HCT116 (cell line): ENCODE data around the gene COMMD1. TPM values are rescaled to one million over a fixed set of nuclear protein-coding genes. Genes with fewer than 3 reads are reported as not detected.

Experiments
- ATAC-seq: fragments of 200-7000 bp; cut with Tn5 transposase; 2 replicates; pipeline ENCODE4 v1.9.1; 2020; ENCODE audit warnings: mild to moderate bottlenecking, moderate library complexity
- BruUV-seq: library from RNA; stranded (reverse); fragments of 400-500 nt; replicated peaks from 2 replicates; lab custom pipeline; 2021; lab: Mats Ljungman, UMichigan
- CTCF ChIA-PET: fragments of 300-600 bp; sonication (Branson Sonifier 250); formaldehyde crosslinking; loops from one replicate; lab custom pipeline; 2021; ENCODE audit warnings: antibody characterized with exemption; lab: Charles Lee
- POLR2A ChIA-PET: fragments of 300-600, 350-600 bp; sonication (Branson Sonifier 250); formaldehyde crosslinking; loops from one replicate; lab custom pipeline; 2021; ENCODE audit warnings: antibody characterized with exemption; lab: Charles Lee
- RAD21 ChIA-PET, 2 experiments: fragments of 300-600 bp; sonication (Branson Sonifier 250); formaldehyde crosslinking; loops; one replicate each; lab custom pipeline; 2023; ENCODE audit warnings: low total read pairs in 2 of 2; ENCODE audit not compliant: uncharacterized antibody in 2 of 2, unreplicated experiment in 2 of 2, low non-redundant PET in 1 of 2; lab: Charles Lee
- DNase-seq: peaks from one replicate; pipeline ENCODE4 v3.0.0-alpha.2; 2010; ENCODE audit warnings: low read depth, low spot score
- H2AFZ ChIP-seq: fragments of 200-600 bp; shearing (Covaris generic), sonication (generic); 2 replicates; pipeline ENCODE4 v1.6.1; 2017; ENCODE audit warnings: low read depth, mixed run types, mixed read lengths, antibody characterized with exemption, low read length; ENCODE audit not compliant: poor library complexity, severe bottlenecking
- H3K27ac ChIP-seq: 2 replicates; pipeline ENCODE4 v1.5.1; 2012; ENCODE audit warnings: low read depth, low read length
- H3K27me3 ChIP-seq: fragments of 200-600 bp; sonication (generic); 2 replicates; pipeline ENCODE4 v1.6.1; 2016; ENCODE audit warnings: mixed run types, low read length, mixed read lengths; ENCODE audit not compliant: insufficient read depth
- H3K36me3 ChIP-seq, 2 experiments: fragments of 200-500 bp in 1 of 2; fragments of 200-600 bp in 1 of 2; sonication (Bioruptor generic) in 1 of 2; sonication (generic) in 1 of 2; 2 replicates each; pipeline versions ENCODE4 v1.5.1 to v1.6.1; 2014 to 2016; ENCODE audit warnings: low read length in 2 of 2, inconsistent platforms in 1 of 2, mixed read lengths in 1 of 2, mixed run types in 1 of 2; ENCODE audit not compliant: insufficient read depth in 2 of 2, control insufficient read depth in 1 of 2
- H3K4me1 ChIP-seq, 2 experiments: fragments of 200-600 bp in 1 of 2; sonication (generic) in 1 of 2; 2 replicates each; pipeline versions ENCODE4 v1.5.1 to v1.6.1; 2012 to 2017; ENCODE audit warnings: low read length in 2 of 2, inconsistent platforms in 1 of 2, mild to moderate bottlenecking in 1 of 2, mixed read lengths in 1 of 2, mixed run types in 1 of 2, moderate library complexity in 1 of 2; ENCODE audit not compliant: insufficient read depth in 2 of 2, control insufficient read depth in 1 of 2
- H3K4me2 ChIP-seq: fragments of 200-600 bp; sonication (generic); 2 replicates; pipeline ENCODE4 v1.6.1; 2017; ENCODE audit warnings: mixed run types, low read length, mixed read lengths
- H3K4me3 ChIP-seq, 2 experiments: fragments of 200-600 bp in 1 of 2; sonication (generic) in 1 of 2; replicated peaks in 1 of 2; 2 replicates each; pipeline ENCODE4 v1.5.1; 2011 to 2016; ENCODE audit warnings: low read length in 2 of 2, control low read depth in 1 of 2, low read depth in 1 of 2, mild to moderate bottlenecking in 1 of 2, mixed read lengths in 1 of 2, mixed run types in 1 of 2
- H3K79me2 ChIP-seq: fragments of 200-600 bp; sonication (generic); 2 replicates; pipeline ENCODE4 v1.6.1; 2017; ENCODE audit warnings: mild to moderate bottlenecking, mixed run types, low read length, moderate library complexity, mixed read lengths; ENCODE audit not compliant: insufficient read depth
- H3K9ac ChIP-seq: fragments of 200-600 bp; sonication (generic); 2 replicates; pipeline ENCODE4 v1.6.1; 2016; ENCODE audit warnings: low read length, mixed read lengths
- H3K9me2 ChIP-seq: fragments of 200-600 bp; sonication (generic), shearing (Covaris generic); 2 replicates; pipeline ENCODE4 v1.6.1; 2017; ENCODE audit warnings: mixed run types, mild to moderate bottlenecking, moderate library complexity; ENCODE audit not compliant: insufficient read depth
- H3K9me3 ChIP-seq, 2 experiments: fragments of 200-500 bp in 1 of 2; fragments of 200-600 bp in 1 of 2; sonication (Bioruptor generic) in 1 of 2; sonication (generic) in 1 of 2; 2 replicates each; pipeline ENCODE4 v1.6.1; 2014 to 2017; ENCODE audit warnings: low read length in 2 of 2, mixed read lengths in 2 of 2, inconsistent platforms in 1 of 2, low read depth in 1 of 2, mild to moderate bottlenecking in 1 of 2, mixed run types in 1 of 2, moderate library complexity in 1 of 2; ENCODE audit not compliant: control insufficient read depth in 1 of 2, insufficient read depth in 1 of 2
- H4K20me1 ChIP-seq: fragments of 200-600 bp; sonication (generic), shearing (Covaris generic); 2 replicates; pipeline ENCODE4 v1.6.1; 2017; ENCODE audit warnings: mixed run types, mild to moderate bottlenecking, moderate library complexity; ENCODE audit not compliant: insufficient read depth
- ATF3 ChIP-seq: IDR thresholded peaks from 2 replicates; pipeline ENCODE4 v1.6.1; 2012
- CBX3 ChIP-seq: IDR thresholded peaks from 2 replicates; pipeline ENCODE4 v1.6.1; 2012; ENCODE audit warnings: low read depth
- CEBPB ChIP-seq: IDR thresholded peaks from 2 replicates; pipeline ENCODE4 v1.6.1; 2012; ENCODE audit warnings: low read depth
- CTCF ChIP-seq, 3 experiments: fragments of 200-600 bp in 1 of 3; sonication (generic) in 1 of 3; IDR thresholded peaks in 2 of 3; conservative IDR thresholded peaks in 1 of 3; 2 replicates each; pipeline ENCODE4 v1.5.1; 2012 to 2017; ENCODE audit warnings: low read depth in 2 of 3, low read length in 2 of 3, antibody characterized with exemption in 1 of 3, borderline replicate concordance in 1 of 3, control low read depth in 1 of 3, mild to moderate bottlenecking in 1 of 3, mixed read lengths in 1 of 3, mixed run types in 1 of 3, moderate library complexity in 1 of 3; ENCODE audit not compliant: insufficient read depth in 1 of 3
- EGR1 ChIP-seq: IDR thresholded peaks from 2 replicates; pipeline ENCODE4 v1.6.1; 2012; ENCODE audit warnings: low read depth
- ELF1 ChIP-seq: IDR thresholded peaks from 2 replicates; pipeline ENCODE4 v1.6.1; 2012; ENCODE audit warnings: low read depth, borderline replicate concordance
- EZH2 ChIP-seq: fragments of 200-600 bp; sonication (generic); IDR thresholded peaks from 2 replicates; pipeline ENCODE4 v1.6.1; 2017; ENCODE audit warnings: antibody characterized with exemption, mixed run types
- EZH2phosphoT487 ChIP-seq: fragments of 200-600 bp; IDR thresholded peaks from 2 replicates; pipeline ENCODE4 v1.6.1; 2018; ENCODE audit warnings: antibody characterized with exemption, borderline replicate concordance
- JUND ChIP-seq: IDR thresholded peaks from 2 replicates; pipeline ENCODE4 v1.6.1; 2012
- MAX ChIP-seq: IDR thresholded peaks from 2 replicates; pipeline ENCODE4 v1.6.1; 2012
- POLR2AphosphoS5 ChIP-seq: IDR thresholded peaks from 2 replicates; pipeline ENCODE4 v1.6.1; 2011; ENCODE audit warnings: mild to moderate bottlenecking, low read depth, low read length, moderate library complexity
- REST ChIP-seq: IDR thresholded peaks from 2 replicates; pipeline ENCODE4 v1.6.1; 2012; ENCODE audit warnings: low read depth
- SIN3A ChIP-seq: IDR thresholded peaks from 2 replicates; pipeline ENCODE4 v1.6.1; 2012; ENCODE audit warnings: low read depth
- SP1 ChIP-seq: IDR thresholded peaks from 2 replicates; pipeline ENCODE4 v1.6.1; 2012; ENCODE audit warnings: low read depth
- SRF ChIP-seq: IDR thresholded peaks from 2 replicates; pipeline ENCODE4 v1.6.1; 2012; ENCODE audit warnings: low read depth
- TCF7L2 ChIP-seq: IDR thresholded peaks from 2 replicates; pipeline ENCODE4 v1.7.0; 2011; ENCODE audit warnings: borderline replicate concordance, inconsistent platforms; ENCODE audit not compliant: insufficient read depth, insufficient read length; ENCODE audit errors: extremely low read depth
- ZBTB33 ChIP-seq: IDR thresholded peaks from 2 replicates; pipeline ENCODE4 v1.6.1; 2011; ENCODE audit warnings: mild to moderate bottlenecking, low read length, moderate library complexity; ENCODE audit not compliant: insufficient replicate concordance; ENCODE audit errors: extremely low read depth
- intact Hi-C: fragments of 100-400 bp; cut with micrococcal nuclease; formaldehyde crosslinking; loops from 2 replicates; pipeline ENCODE4 v1.10.0; 2022
- total RNA-seq: library from RNA; stranded (reverse); gene quantifications from one replicate; pipeline ENCODE4 v1.2.1, GENCODE V29; 2021; ENCODE audit not compliant: unreplicated experiment

COMMD1 gene
- total RNA-seq, 1 experiment from 2014 or later = 16.1 TPM

- Histone ChIP-seq H2AFZ (no peak overlapping the region), H3K9me3 (no peaks in the 10 kb centered on the region), H3K79me2 (no peaks in the 10 kb centered on the region), H3K9me2 (no peaks in the 10 kb centered on the region), H3K4me2 (no peak overlapping the region), H4K20me1 (no peaks in the 10 kb centered on the region), H3K36me3 (no peaks in the 10 kb centered on the region), H3K4me3 (no peak overlapping the region), H3K4me1 (no peaks in the 10 kb centered on the region), H3K27ac (no peak overlapping the region), H3K9ac (no peak overlapping the region), H3K27me3 (no peaks in the 10 kb centered on the region)
- BruUV-seq = no TSS peak
- ChIA-PET POLR2A (no interaction called here), CTCF (no interaction called here), RAD21 (no interaction called here)
- intact Hi-C loops = no loop called here
- DNase-seq = no peak
- TF ChIP-seq ATF3 (no peak), CEBPB (no peak), REST (no peak), EZH2phosphoT487 (no peak), SP1 (no peak), MAX (no peak), CTCF (IDR thresholded peaks at IDR 0.05 in 2 of 3, conservative IDR thresholded peaks at IDR 0.05 in 1 of 3; ENCODE audit: borderline replicate concordance in 1 of 3, insufficient read depth in 1 of 3, low read depth in 2 of 3, low read length in 2 of 3) (no peak), ELF1 (no peak), SIN3A (no peak), POLR2AphosphoS5 (no peak), TCF7L2 (no peak), CBX3 (no peak), EGR1 (no peak), JUND (no peak), EZH2 (no peak), ZBTB33 (no peak), SRF (no peak)
- ATAC-seq = no peak
Observed at GRCh38 chr2:62014102-62014501, 108.6 kb downstream of the COMMD1 start.
